Stomach smooth muscle (tissue), 2 donors: Measurements from ENCODE around the gene CCR9.
A peak's percentile ranks its signal among the peaks of the same experiment; 100 is the strongest.
"Not testable (repeated sequence)": the region's sequence is repeated elsewhere in the genome, so short reads cannot be mapped to it uniquely, and the experiment has no call there.

Experiments used
- H3K27ac ChIP-seq: one replicate; pipeline ENCODE4 v1.7.0; 2013; ENCODE audit warnings: mild to moderate bottlenecking, low read length, inconsistent platforms
- H3K27me3 ChIP-seq, 2 donors: one replicate each; pipeline ENCODE4 v1.7.0; 2013; ENCODE audit warnings: low read length in 2 of 2; ENCODE audit not compliant: insufficient read depth in 2 of 2, control insufficient read depth in 1 of 2
- H3K36me3 ChIP-seq, 2 donors: one replicate each; pipeline ENCODE4 v1.7.0; 2013; ENCODE audit warnings: low read length in 2 of 2; ENCODE audit not compliant: control insufficient read depth in 2 of 2, insufficient read depth in 2 of 2
- H3K4me1 ChIP-seq: one replicate; pipeline ENCODE4 v1.7.0; 2013; ENCODE audit warnings: low read length; ENCODE audit not compliant: control insufficient read depth, insufficient read depth
- H3K4me3 ChIP-seq, 2 donors: one replicate each; pipeline ENCODE4 v1.7.0; 2013; ENCODE audit warnings: low read length in 2 of 2
- H3K9ac ChIP-seq, 2 donors: one replicate each; pipeline ENCODE4 v1.7.0; 2013; ENCODE audit warnings: low read length in 2 of 2, mild to moderate bottlenecking in 1 of 2
- H3K9me3 ChIP-seq, 2 donors: one replicate each; pipeline ENCODE4 v1.7.0; 2013; ENCODE audit warnings: low read length in 2 of 2; ENCODE audit not compliant: control insufficient read depth in 2 of 2
- donor health status: healthy.
- donor health status: Pancreatic carcinoma.

The CCR9 gene

GRCh38 chr3:45885979-45886705, at the start of gene CCR9:
Gene CCR9, plus strand, starts transcription at chr3:45886543. Its CDS starts 8,391 bp downstream, at chr3:45894934.
- no peaks in the 10 kb centered on the region for H3K4me1 ChIP-seq
- H3K9me3 ChIP-seq, result no peaks in the 10 kb centered on the region
- no peaks in the 10 kb centered on the region for H3K36me3 ChIP-seq
- no peaks in the 10 kb centered on the region for H3K27me3 ChIP-seq
- no peak within 1 kb of the TSS for H3K9ac ChIP-seq
- H3K4me3 ChIP-seq, result no peak within 1 kb of the TSS
- H3K27ac ChIP-seq, result no peak within 1 kb of the TSS

DNA sequence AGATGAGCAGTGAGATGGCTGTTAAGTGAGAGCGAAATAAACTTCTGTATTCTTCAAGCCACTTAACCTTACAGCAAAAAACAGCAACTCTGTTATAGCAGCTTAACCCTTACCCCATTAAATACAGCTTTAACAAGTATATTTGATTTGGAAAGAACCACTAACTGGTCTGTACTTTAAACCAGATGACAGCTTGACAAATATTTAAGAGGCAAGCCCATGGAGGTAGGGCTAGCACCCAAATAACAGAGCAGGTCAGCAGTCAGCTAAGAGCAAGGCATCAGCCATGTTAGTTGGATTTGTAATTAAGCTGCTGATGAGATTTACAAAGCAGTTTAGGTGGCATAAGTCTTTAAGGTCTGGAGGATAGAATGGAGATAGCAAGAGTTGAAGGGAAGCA, 47.9 kb upstream of the CCR9 start:
- Histone ChIP-seq H3K9ac (no peak overlapping the region), H3K9me3 (no peaks in the 10 kb centered on the region), H3K27me3 (no peaks in the 10 kb centered on the region), H3K4me1 (peaks cover 6% of the 10 kb centered on the region), H3K36me3 (peaks cover 13 to 15% of the 10 kb centered on the region in 2 donors), H3K27ac (no peak overlapping the region), H3K4me3 (no peak overlapping the region)

- Histone ChIP-seq H3K27ac (peak overlapping the region; percentile 41), H3K36me3 (peaks cover 2 to 5% of the 10 kb centered on the region in 2 donors), H3K9ac (peak overlapping the region; percentile 71 to 79), H3K9me3 (no peaks in the 10 kb centered on the region), H3K4me1 (peaks cover 6% of the 10 kb centered on the region), H3K4me3 (peak overlapping the region; percentile 78 to 91), H3K27me3 (no peaks in the 10 kb centered on the region)
These were observed 45.0 kb upstream of the CCR9 start for GRCh38 chr3:45841420-45841756.

DNA sequence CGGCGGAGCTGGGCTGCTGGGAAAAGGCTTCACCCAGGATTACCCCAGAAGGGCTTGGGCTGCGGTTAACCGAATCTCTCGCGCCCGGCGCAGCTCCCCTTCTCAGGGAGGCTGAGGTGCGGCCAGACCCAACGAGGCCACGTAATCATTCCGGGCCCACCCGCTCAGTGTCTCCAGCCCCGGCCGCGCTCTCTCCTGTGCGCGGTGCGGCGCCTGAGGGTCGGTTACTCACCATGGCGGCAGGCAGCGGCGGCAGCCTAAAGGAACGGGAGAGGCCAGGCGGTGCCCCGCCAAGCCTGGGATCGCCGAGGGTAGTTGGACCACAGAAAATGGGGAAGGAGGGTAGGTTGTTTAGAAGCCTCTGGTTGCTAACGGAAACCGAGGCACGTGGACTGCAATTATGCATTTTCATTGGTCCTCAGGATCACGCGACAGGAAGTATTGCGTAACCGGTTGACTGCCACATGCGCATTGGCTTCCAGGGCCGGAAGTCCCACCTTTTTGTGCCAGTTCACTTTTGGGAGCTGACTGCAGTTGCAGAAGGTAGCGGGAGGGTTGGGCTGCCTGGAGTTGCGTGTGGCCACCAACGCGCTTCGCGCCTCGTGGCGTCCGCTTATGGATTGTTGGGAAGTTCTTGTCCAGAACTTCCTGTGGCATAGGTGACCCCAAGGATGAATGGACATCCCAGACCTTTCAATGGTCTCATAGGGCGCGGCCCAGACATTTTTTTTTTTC, 44.4 kb upstream of the CCR9 start, which contains the start of gene LZTFL1:
Gene LZTFL1 (minus strand): TSS at position 363 of the 735 bp plus-strand sequence. CDS start 128 bp downstream, at position 235.
- Histone ChIP-seq H3K9me3 (no peaks in the 10 kb centered on the region), H3K36me3 (peaks cover 2 to 5% of the 10 kb centered on the region in 2 donors), H3K27ac (peak within 1 kb of the TSS; percentile 41), H3K9ac (peak within 1 kb of the TSS; percentile 71 to 79), H3K27me3 (no peaks in the 10 kb centered on the region), H3K4me1 (peaks cover 6% of the 10 kb centered on the region), H3K4me3 (peak within 1 kb of the TSS; percentile 78 to 91)

- Histone ChIP-seq H3K36me3 (no peaks in the 10 kb centered on the region), H3K4me3 (no peak overlapping the region), H3K27ac (no peak overlapping the region), H3K9ac (no peak overlapping the region), H3K9me3 (no peaks in the 10 kb centered on the region), H3K4me1 (peaks cover 6% of the 10 kb centered on the region), H3K27me3 (no peaks in the 10 kb centered on the region)
These were observed 43.3 kb upstream of the CCR9 start for GRCh38 chr3:45842851-45843625.

- H3K27ac ChIP-seq, result no peak overlapping the region
- no peaks in the 10 kb centered on the region for H3K9me3 ChIP-seq
- peaks cover 6% of the 10 kb centered on the region for H3K4me1 ChIP-seq
- no peaks in the 10 kb centered on the region for H3K27me3 ChIP-seq
- H3K9ac ChIP-seq, result no peak overlapping the region
- no peak overlapping the region for H3K4me3 ChIP-seq
- H3K36me3 ChIP-seq, result no peaks in the 10 kb centered on the region
These were observed 41.7 kb upstream of the CCR9 start for GRCh38 chr3:45844616-45845015.

DNA sequence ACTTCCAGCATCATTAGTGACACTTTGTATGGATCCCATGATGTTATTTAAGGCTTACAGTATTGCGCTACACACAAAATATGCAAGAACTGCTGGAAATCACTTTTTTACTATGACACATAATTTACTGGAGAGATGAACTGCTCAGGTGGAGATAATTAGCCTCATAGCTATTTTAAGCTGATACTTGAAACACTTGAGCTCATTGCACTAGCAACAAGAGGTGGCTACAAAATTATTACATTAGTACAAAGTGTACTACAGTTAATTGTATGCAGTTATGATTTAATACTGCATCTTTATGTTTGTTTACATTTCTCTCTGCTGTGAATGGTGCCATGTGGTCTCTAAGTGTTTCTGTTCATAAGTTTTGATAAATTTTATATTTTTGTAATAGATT, 38.0 kb upstream of the CCR9 start:
- H3K4me1 ChIP-seq, result no peaks in the 10 kb centered on the region
- no peak overlapping the region for H3K27ac ChIP-seq
- no peak overlapping the region for H3K4me3 ChIP-seq
- no peak overlapping the region for H3K9ac ChIP-seq
- H3K27me3 ChIP-seq, result no peaks in the 10 kb centered on the region
- H3K36me3 ChIP-seq, result no peaks in the 10 kb centered on the region
- no peaks in the 10 kb centered on the region for H3K9me3 ChIP-seq

GRCh38 chr3:45852828-45853227, 33.5 kb upstream of the CCR9 start:
- Histone ChIP-seq H3K9ac (no peak overlapping the region), H3K27ac (no peak overlapping the region)

DNA sequence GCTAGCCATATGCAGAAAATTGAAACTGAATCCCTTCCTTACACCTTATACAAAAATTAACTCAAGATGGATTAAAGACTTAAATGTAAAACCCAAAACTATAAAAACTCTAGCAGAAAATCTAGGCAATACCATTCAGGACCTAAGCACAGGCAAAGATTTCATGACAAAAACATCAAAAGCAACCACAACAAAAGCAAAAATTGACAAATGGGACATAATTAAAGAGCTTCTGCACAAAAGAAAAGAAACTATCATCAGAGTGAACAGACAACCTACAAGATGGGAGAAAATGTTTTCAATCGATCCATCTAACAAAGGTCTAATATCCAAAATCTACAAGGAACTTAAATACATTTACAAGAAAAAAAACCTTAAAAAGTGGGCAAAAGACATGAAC, 30.0 kb upstream of the CCR9 start:
- H3K9me3 ChIP-seq, H3K36me3 ChIP-seq, H3K4me1 ChIP-seq: not testable (repeated sequence)

More at GRCh38 chr3:45852828-45853227, 33.5 kb upstream of the CCR9 start:
- Histone ChIP-seq H3K9me3 (no peaks in the 10 kb centered on the region), H3K4me1 (no peaks in the 10 kb centered on the region), H3K27me3 (no peaks in the 10 kb centered on the region), H3K36me3 (no peaks in the 10 kb centered on the region), H3K4me3 (no peak overlapping the region)

DNA sequence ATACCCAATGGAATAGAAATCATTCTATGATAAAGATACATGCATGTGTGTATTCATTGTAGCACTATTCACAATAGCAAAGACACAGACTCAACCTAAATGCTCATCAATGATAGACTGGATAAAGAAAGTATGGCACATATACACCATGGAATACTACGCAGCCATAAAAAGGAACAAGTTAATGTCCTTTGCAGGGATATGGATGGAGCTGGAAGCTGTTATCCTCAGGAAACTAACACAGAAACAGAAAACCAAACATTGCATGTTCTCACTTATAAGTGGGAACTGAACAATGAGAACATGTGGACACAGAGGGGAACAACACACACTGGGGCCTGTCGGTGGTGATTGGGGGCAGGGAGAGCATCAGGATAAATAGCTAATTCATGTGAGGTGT, 29.3 kb upstream of the CCR9 start:
- H3K9me3 ChIP-seq, H3K27me3 ChIP-seq, H3K9ac ChIP-seq, H3K27ac ChIP-seq, H3K4me3 ChIP-seq, H3K36me3 ChIP-seq, H3K4me1 ChIP-seq: not testable (repeated sequence)

More for the DNA sequence above, 30.0 kb upstream of the CCR9 start:
- not testable (repeated sequence) for H3K9ac ChIP-seq, H3K27me3 ChIP-seq, H3K27ac ChIP-seq, H3K4me3 ChIP-seq
